ENCODE results near the gene ARMC2. TPM values are rescaled to one million over a fixed set of nuclear protein-coding genes. Genes with fewer than 3 reads are reported as not detected.

Gene ARMC2
- total and polyA plus RNA-seq, 2 donors (not counting 3 experiments of a cell fraction or from before 2014, with no cell fraction given) = 1.7 to 3.7 TPM

GRCh38 chr6:108896111-108896661 is 48.0 kb downstream of the ARMC2 start:
- no peak for TF ChIP-seq MYC (IDR thresholded peaks at IDR 0.05; ENCODE audit: low read depth, low read length)
- peak; percentile 65 for TF ChIP-seq FOS (IDR thresholded peaks at IDR 0.05; ENCODE audit: borderline replicate concordance, insufficient read depth, low read length)
- TF ChIP-seq GATA2 (IDR thresholded peaks at IDR 0.05; ENCODE audit: insufficient read depth, insufficient read length, low read depth, low read length) = peak; percentile 12
- peak; percentile 28 for TF ChIP-seq POLR2AphosphoS5 (IDR thresholded peaks at IDR 0.05; ENCODE audit: insufficient read depth, low read depth, low read length)
- TF ChIP-seq CTCF (IDR thresholded peaks at IDR 0.05; ENCODE audit: extremely low read depth in 1 of 2, insufficient read depth in 1 of 2, low read depth in 1 of 2, low read length in 2 of 2) = no peak
- TF ChIP-seq JUN (IDR thresholded peaks at IDR 0.05; ENCODE audit: borderline replicate concordance, insufficient read depth, insufficient read length, low read depth) = peak; percentile 51
- H3K79me2 ChIP-seq (ENCODE audit: control insufficient read depth, insufficient read depth, low read length) = no peaks in the 10 kb centered on the region
- DNase-seq (ENCODE audit: low read depth, low spot score) = peak; percentile 81
- POLR2A ChIA-PET = no interaction called here
- CTCF ChIA-PET = interaction anchor here (0.7 to 2.0 kb wide), 5 partner anchors 9 to 354 kb away, joined by 3 to 5 read pairs (median 4); no protein-coding TSS in a partner anchor
- H3K27ac ChIP-seq (ENCODE audit: insufficient read depth, low read depth, low read length) = peak overlapping the region; percentile 96
- no peaks in the 10 kb centered on the region for H3K27me3 ChIP-seq (ENCODE audit: control insufficient read depth in 2 of 2, insufficient read depth in 2 of 2, low read length in 2 of 2)
- H3K9ac ChIP-seq (replicated peaks; ENCODE audit: extremely low read depth, insufficient read depth, low read length) = peak overlapping the region; percentile 59
- H2AFZ ChIP-seq (ENCODE audit: low read depth, low read length) = peak overlapping the region; percentile 69
- dilution Hi-C loops (cut with MboI; ENCODE audit: extremely low pct_ligation_motif_present, low sequenced_read_pairs) = no loop called here
- no peak overlapping the region for H3K4me3 ChIP-seq (replicated peaks in 1 of 3; ENCODE audit: insufficient read depth in 1 of 3, low read depth in 1 of 3, low read length in 3 of 3)
- H3K36me3 ChIP-seq (ENCODE audit: control insufficient read depth in 2 of 2, extremely low read depth in 1 of 2, insufficient read depth in 2 of 2, low read length in 2 of 2) = no peaks in the 10 kb centered on the region
- peak overlapping the region; percentile 72 for H3K4me2 ChIP-seq (ENCODE audit: insufficient read depth, low read length)
- peak; percentile 77 for FAIRE-seq
- H3K9me1 ChIP-seq (replicated peaks; ENCODE audit: control insufficient read depth, extremely low read depth, insufficient read depth, low read length) = no peaks in the 10 kb centered on the region
- no TSS peak for BruUV-seq (replicated peaks)
- intact Hi-C loops (cut with micrococcal nuclease) = loop anchor here (5.0 kb wide), 2 partner anchors 111 to 159 kb away; no protein-coding TSS in a partner anchor
- peaks cover 22% of the 10 kb centered on the region for H3K4me1 ChIP-seq (ENCODE audit: control insufficient read depth, extremely low read depth, insufficient read depth, low read length)
- H4K20me1 ChIP-seq (replicated peaks; ENCODE audit: control insufficient read depth, extremely low read depth, insufficient read depth, low read length) = no peaks in the 10 kb centered on the region
- no peaks in the 10 kb centered on the region for H3K9me3 ChIP-seq (replicated peaks; ENCODE audit: control insufficient read depth, insufficient read depth, low read length)
